Natural killer cell (primary cell): ENCODE measurements around the gene IGSF11. TPM values are rescaled to one million over a fixed set of nuclear protein-coding genes. Genes with fewer than 3 reads are reported as not detected.

Experiments
- ATAC-seq, 3 donors: fragments of 150-1000 bp in 2 of 3; fragments of 200-7000 bp in 1 of 3; cut with Tn5 transposase; 1 replicate in 1 of 3; 2 replicates in 2 of 3; pipeline ENCODE4 v1.10.0; 2021; ENCODE audit warnings: mild to moderate bottlenecking in 2 of 3, moderate library complexity in 2 of 3
- DNase-seq, 2 donors: peaks; one replicate each; pipeline versions ENCODE4 v3.0.0 to v3.0.0-alpha.2; 2013 to 2021; ENCODE audit warnings: mixed read lengths in 1 of 2
- H3K27ac ChIP-seq: one replicate; pipeline ENCODE4 v1.5.1; 2013; ENCODE audit warnings: mild to moderate bottlenecking, low read length
- H3K27me3 ChIP-seq: one replicate; pipeline ENCODE4 v1.6.1; 2013; ENCODE audit warnings: low read length; ENCODE audit not compliant: control insufficient read depth, insufficient read depth
- H3K36me3 ChIP-seq: one replicate; pipeline ENCODE4 v1.6.1; 2013; ENCODE audit warnings: low read length; ENCODE audit not compliant: control insufficient read depth, insufficient read depth
- H3K4me1 ChIP-seq: one replicate; pipeline ENCODE4 v1.6.1; 2013; ENCODE audit warnings: low read length; ENCODE audit not compliant: control insufficient read depth, insufficient read depth
- H3K4me3 ChIP-seq: one replicate; pipeline ENCODE4 v1.5.1; 2013; ENCODE audit warnings: low read length
- H3K9me3 ChIP-seq: one replicate; pipeline ENCODE4 v1.6.1; 2013; ENCODE audit warnings: low read length; ENCODE audit not compliant: control insufficient read depth, insufficient read depth
- H3K27ac Mint-ChIP-seq, 2 donors: one replicate each; pipeline ENCODE4 v1.8.0; 2022; ENCODE audit warnings: mild to moderate bottlenecking in 2 of 2, mixed read lengths in 2 of 2, moderate library complexity in 1 of 2
- H3K27me3 Mint-ChIP-seq, 2 donors: one replicate each; pipeline ENCODE4 v1.8.0; 2022; ENCODE audit warnings: low read depth in 2 of 2, mixed read lengths in 2 of 2
- H3K36me3 Mint-ChIP-seq: one replicate; pipeline ENCODE4 v1.8.0; 2022; ENCODE audit warnings: mixed read lengths
- H3K4me1 Mint-ChIP-seq, 2 donors: one replicate each; pipeline ENCODE4 v1.8.0; 2022; ENCODE audit warnings: mixed read lengths in 2 of 2
- H3K4me3 Mint-ChIP-seq: one replicate; pipeline ENCODE4 v1.8.0; 2022; ENCODE audit warnings: mild to moderate bottlenecking, moderate library complexity, mixed read lengths
- H3K9me3 Mint-ChIP-seq, 2 donors: one replicate each; pipeline ENCODE4 v1.8.0; 2022; ENCODE audit warnings: mixed read lengths in 2 of 2
- WGBS: methylation state at CpG from one replicate; pipeline ENCODE4 v1.1.7; 2013; ENCODE audit warnings: missing lambda C conversion rate; ENCODE audit not compliant: insufficient coverage; 5-methylcytosine and 5-hydroxymethylcytosine counted together
- intact Hi-C: fragments of 100-400 bp; cut with micrococcal nuclease; formaldehyde crosslinking; loops from one replicate; pipeline ENCODE4 v1.14.2; 2022
- total RNA-seq, 4 donors: library from RNA; stranded (reverse); fragments of 120-200 nt in 1 of 4; gene quantifications; one replicate each; pipeline versions ENCODE4 v1.2.3 to v1.2.4, GENCODE V29; 2013 to 2022
- TF ChIP-seq, protein P1 (sequence below): fragments of 200-600 bp; IDR thresholded peaks from one replicate; pipeline ENCODE4 v1.8.0; 2022; ENCODE audit warnings: antibody characterized with exemption

Gene IGSF11
- total RNA-seq, 3 donors from 2014 or later (not counting 1 experiment from before 2014, with no cell fraction given) = 0.66 to 2.3 TPM; not detected in 1

DNA sequence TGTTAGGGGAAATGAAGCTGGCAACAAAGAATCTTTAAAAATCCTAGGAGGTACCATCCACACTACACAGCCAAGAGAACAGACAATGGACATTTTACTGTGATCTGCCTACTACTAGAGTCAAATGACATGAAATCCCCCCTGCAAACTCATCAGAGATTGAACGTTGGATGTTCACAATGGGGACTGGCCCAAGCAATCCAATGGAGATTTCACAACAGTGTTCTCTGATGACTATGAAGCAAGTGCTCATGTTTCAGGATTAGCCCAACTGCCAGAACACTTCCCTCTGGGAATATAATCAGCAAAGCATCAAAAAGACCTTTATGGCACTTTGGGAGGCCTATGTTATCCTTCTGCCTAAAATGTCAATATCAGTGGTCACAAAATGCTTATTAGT is 97.8 kb downstream of the IGSF11 start:
- peaks cover 0 to 3% of the 10 kb centered on the region in 2 donors for H3K27me3 Mint-ChIP-seq
- WGBS = 70% methylated on average over 1 of the region's 1 CpG
- no peaks in the 10 kb centered on the region for H3K9me3 Mint-ChIP-seq

DNA sequence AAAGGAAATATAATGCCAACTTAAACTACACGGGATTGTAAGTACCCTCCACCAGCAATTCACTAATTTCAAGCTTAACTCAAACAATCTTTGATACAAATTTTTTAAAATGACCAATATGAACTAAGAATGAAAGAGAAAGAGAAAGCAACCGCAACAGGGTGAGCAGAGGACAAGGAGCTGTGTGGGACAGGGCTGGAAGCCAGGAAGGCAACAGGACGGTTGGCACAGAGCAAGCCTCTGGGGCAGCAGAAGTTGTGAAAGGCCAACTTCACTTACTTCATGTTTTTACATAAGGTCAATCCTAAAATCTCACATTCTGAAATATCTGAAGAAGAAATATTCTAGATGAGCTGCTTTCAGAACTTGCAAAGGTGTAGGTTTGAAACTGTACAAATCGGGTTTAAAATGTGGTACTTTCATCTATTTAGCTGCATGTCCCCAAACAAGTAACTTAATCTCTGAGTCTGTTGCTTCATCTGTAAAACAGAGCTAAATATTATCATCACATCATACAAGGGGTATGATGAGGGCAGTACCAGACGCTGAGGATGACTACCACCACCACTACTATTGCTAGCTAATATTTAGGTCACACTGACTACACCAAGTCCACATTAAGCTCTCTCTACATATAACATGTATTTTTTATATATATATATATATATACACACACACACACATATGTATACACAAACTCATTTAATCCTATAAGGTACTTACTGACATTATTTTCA is 101.7 kb downstream of the IGSF11 start:
- DNase-seq (no peak), ATAC-seq (no peak)
- Histone ChIP-seq H3K27ac (no peak overlapping the region), H3K4me1 (no peaks in the 10 kb centered on the region), H3K4me3 (no peak overlapping the region), H3K36me3 (no peaks in the 10 kb centered on the region), H3K27me3 (no peaks in the 10 kb centered on the region), H3K9me3 (no peaks in the 10 kb centered on the region)
- Mint-ChIP-seq H3K36me3 (no peaks in the 10 kb centered on the region), H3K9me3 (no peaks in the 10 kb centered on the region), H3K4me1 (no peaks in the 10 kb centered on the region), H3K27ac (no peak overlapping the region), H3K27me3 (no peaks in the 10 kb centered on the region), H3K4me3 (no peak overlapping the region)
- TF ChIP-seq, protein P1, sequence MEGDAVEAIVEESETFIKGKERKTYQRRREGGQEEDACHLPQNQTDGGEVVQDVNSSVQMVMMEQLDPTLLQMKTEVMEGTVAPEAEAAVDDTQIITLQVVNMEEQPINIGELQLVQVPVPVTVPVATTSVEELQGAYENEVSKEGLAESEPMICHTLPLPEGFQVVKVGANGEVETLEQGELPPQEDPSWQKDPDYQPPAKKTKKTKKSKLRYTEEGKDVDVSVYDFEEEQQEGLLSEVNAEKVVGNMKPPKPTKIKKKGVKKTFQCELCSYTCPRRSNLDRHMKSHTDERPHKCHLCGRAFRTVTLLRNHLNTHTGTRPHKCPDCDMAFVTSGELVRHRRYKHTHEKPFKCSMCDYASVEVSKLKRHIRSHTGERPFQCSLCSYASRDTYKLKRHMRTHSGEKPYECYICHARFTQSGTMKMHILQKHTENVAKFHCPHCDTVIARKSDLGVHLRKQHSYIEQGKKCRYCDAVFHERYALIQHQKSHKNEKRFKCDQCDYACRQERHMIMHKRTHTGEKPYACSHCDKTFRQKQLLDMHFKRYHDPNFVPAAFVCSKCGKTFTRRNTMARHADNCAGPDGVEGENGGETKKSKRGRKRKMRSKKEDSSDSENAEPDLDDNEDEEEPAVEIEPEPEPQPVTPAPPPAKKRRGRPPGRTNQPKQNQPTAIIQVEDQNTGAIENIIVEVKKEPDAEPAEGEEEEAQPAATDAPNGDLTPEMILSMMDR = no peak
- WGBS = 65% methylated on average over 3 of the region's 5 CpGs
- intact Hi-C loops = no loop called here

More for the DNA sequence above, 97.8 kb downstream of the IGSF11 start:
- Histone ChIP-seq H3K4me1 (no peaks in the 10 kb centered on the region), H3K27ac (no peak overlapping the region), H3K36me3 (no peaks in the 10 kb centered on the region), H3K9me3 (no peaks in the 10 kb centered on the region), H3K4me3 (no peak overlapping the region), H3K27me3 (no peaks in the 10 kb centered on the region)
- no peaks in the 10 kb centered on the region for H3K4me1 Mint-ChIP-seq
- H3K27ac Mint-ChIP-seq = no peak overlapping the region
- DNase-seq = no peak
- ATAC-seq = no peak
- intact Hi-C loops = no loop called here
- H3K36me3 Mint-ChIP-seq = no peaks in the 10 kb centered on the region
- TF ChIP-seq, protein P1 = no peak
- H3K4me3 Mint-ChIP-seq = no peak overlapping the region

DNA sequence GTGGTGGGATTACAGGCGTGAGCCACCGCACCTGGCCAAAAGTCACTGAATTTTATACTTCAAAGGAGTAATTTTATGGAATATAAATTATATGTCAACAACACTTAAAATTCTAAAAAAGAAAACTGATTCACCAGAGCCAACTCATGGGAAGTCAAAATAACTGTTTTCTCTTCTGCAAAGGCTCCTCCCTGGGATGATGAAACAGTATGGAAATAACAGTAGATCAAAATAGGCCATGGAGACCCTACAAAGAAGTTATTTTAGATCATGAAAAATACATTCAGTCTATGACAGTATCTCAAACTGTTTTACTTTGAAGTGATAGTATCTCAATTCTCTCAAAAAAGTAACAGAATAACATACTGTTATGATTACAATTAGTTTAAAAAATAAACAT is 102.7 kb downstream of the IGSF11 start:
- no peaks in the 10 kb centered on the region for H3K36me3 Mint-ChIP-seq
- WGBS = no CpG with 5 or more reads among the region's 2 CpGs
- intact Hi-C loops = no loop called here
- no peak overlapping the region for H3K4me3 Mint-ChIP-seq
- no peaks in the 10 kb centered on the region for H3K36me3 ChIP-seq
- ATAC-seq (no peak), DNase-seq (no peak)
- TF ChIP-seq, protein P1 = no peak
- no peaks in the 10 kb centered on the region for H3K9me3 ChIP-seq
- no peak overlapping the region for H3K4me3 ChIP-seq
- no peaks in the 10 kb centered on the region for H3K4me1 Mint-ChIP-seq
- H3K4me1 ChIP-seq = no peaks in the 10 kb centered on the region
- no peaks in the 10 kb centered on the region for H3K27me3 Mint-ChIP-seq
- no peaks in the 10 kb centered on the region for H3K27me3 ChIP-seq
- no peaks in the 10 kb centered on the region for H3K9me3 Mint-ChIP-seq
- H3K27ac Mint-ChIP-seq = no peak overlapping the region
- no peak overlapping the region for H3K27ac ChIP-seq

DNA sequence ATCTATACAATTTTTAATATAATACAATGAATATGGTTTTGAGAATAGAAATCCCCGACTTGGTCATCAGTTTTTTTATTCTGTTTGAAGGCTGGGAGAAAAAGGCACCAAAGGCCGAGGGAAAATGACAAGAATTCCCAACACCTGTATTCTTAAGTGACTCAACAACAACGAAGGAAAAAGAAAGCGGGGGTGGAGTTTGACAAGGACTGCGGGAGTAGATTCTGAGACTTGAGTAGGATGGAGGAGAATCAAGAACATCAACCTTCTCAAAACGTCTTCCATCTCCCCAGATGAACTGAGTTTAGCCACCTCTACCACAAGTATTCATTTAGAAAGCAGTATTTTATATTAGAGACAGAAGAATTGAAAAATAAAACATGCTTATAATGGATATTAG is 107.2 kb downstream of the IGSF11 start:
- intact Hi-C loops = no loop called here

More for the DNA sequence above, 107.2 kb downstream of the IGSF11 start:
- TF ChIP-seq, protein P1 = no peak
- Mint-ChIP-seq H3K27ac (no peak overlapping the region), H3K9me3 (no peaks in the 10 kb centered on the region), H3K4me3 (no peak overlapping the region), H3K27me3 (peaks cover 0 to 3% of the 10 kb centered on the region in 2 donors), H3K4me1 (no peaks in the 10 kb centered on the region), H3K36me3 (no peaks in the 10 kb centered on the region)
- Histone ChIP-seq H3K27ac (no peak overlapping the region), H3K27me3 (no peaks in the 10 kb centered on the region), H3K4me1 (no peaks in the 10 kb centered on the region), H3K4me3 (no peak overlapping the region), H3K36me3 (no peaks in the 10 kb centered on the region), H3K9me3 (no peaks in the 10 kb centered on the region)
- DNase-seq (no peak), ATAC-seq (no peak)
- 100% methylated on average over 1 of the region's 6 CpGs for WGBS
